H4 (cell line): ENCODE data around the gene TSC2. TPM values are rescaled to one million over a fixed set of nuclear protein-coding genes. Genes with fewer than 3 reads are reported as not detected.

ENCODE experiments used
- DNase-seq: peaks from one replicate; pipeline ENCODE4 v3.0.0-alpha.2; 2015; ENCODE audit warnings: low spot score
- total RNA-seq: library from RNA; depleted of rRNA; stranded (reverse); fragments of >200 nt; shearing (Covaris generic); gene quantifications from 2 replicates; pipeline ENCODE4 v1.2.3, GENCODE V29; 2014

Gene TSC2
- total RNA-seq, 1 experiment from 2014 or later, result 15.6 TPM

- no peak for DNase-seq
These were observed 4.7 kb upstream of the TSC2 start for GRCh38 chr16:2042986-2043666.

- no peak for DNase-seq
These were observed 3.9 kb upstream of the TSC2 start for GRCh38 chr16:2043667-2044451.

- no peak for DNase-seq
These were observed 3.2 kb upstream of the TSC2 start for GRCh38 chr16:2044541-2044940.

- DNase-seq, result no peak
These were observed 1.6 kb upstream of the TSC2 start for GRCh38 chr16:2045965-2046892.

GRCh38 chr16:2046893-2047329 lies 874 bp upstream of the TSC2 start:
- DNase-seq, result no peak

GRCh38 chr16:2048116-2048543 lies 345 bp downstream of the TSC2 start:
- no peak for DNase-seq

GRCh38 chr16:2053211-2053610 lies 5.4 kb downstream of the TSC2 start:
- no peak for DNase-seq

GRCh38 chr16:2053897-2054296 lies 6.1 kb downstream of the TSC2 start:
- no peak for DNase-seq

- no peak for DNase-seq
These were observed 6.9 kb downstream of the TSC2 start for GRCh38 chr16:2054543-2055245.

- DNase-seq, result no peak
These were observed 8.3 kb downstream of the TSC2 start for GRCh38 chr16:2056077-2056476.

GRCh38 chr16:2056681-2057407 lies 9.1 kb downstream of the TSC2 start:
- DNase-seq, result no peak

- no peak for DNase-seq
These were observed 9.7 kb downstream of the TSC2 start for GRCh38 chr16:2057438-2057837.

- DNase-seq, result no peak
These were observed 10.6 kb downstream of the TSC2 start for GRCh38 chr16:2058420-2058819.

GRCh38 chr16:2058872-2059271 lies 11.1 kb downstream of the TSC2 start:
- no peak for DNase-seq

- DNase-seq, result no peak
These were observed 12.6 kb downstream of the TSC2 start for GRCh38 chr16:2060346-2060745.

- no peak for DNase-seq
These were observed 13.2 kb downstream of the TSC2 start for GRCh38 chr16:2061023-2061422.

- DNase-seq, result no peak
These were observed 13.7 kb downstream of the TSC2 start for GRCh38 chr16:2061526-2061925.

- no peak for DNase-seq
These were observed 15.0 kb downstream of the TSC2 start for GRCh38 chr16:2062801-2063200.

GRCh38 chr16:2063861-2064260 lies 16.1 kb downstream of the TSC2 start:
- DNase-seq, result no peak

- DNase-seq, result no peak
These were observed 16.7 kb downstream of the TSC2 start for GRCh38 chr16:2064368-2064945.
